Coronary artery (tissue), 2 donors: ENCODE data around the gene TOP2A.

Source experiments
- DNase-seq: peaks from one replicate; pipeline ENCODE4 v3.0.0-alpha.2; 2017; ENCODE audit warnings: low spot score
- H3K27ac ChIP-seq, 2 donors: fragments of 200-600 bp; sonication (generic); one replicate each; pipeline ENCODE4 v1.5.1; 2016 to 2019
- H3K4me3 ChIP-seq: fragments of 200-600 bp; sonication (generic); 2 replicates; pipeline ENCODE4 v1.5.1; 2016; ENCODE audit warnings: mild to moderate bottlenecking, moderate library complexity
- TF ChIP-seq, protein P1 (sequence below): fragments of 200-600 bp; sonication (generic); IDR thresholded peaks from one replicate; pipeline ENCODE4 v1.5.1; 2019; ENCODE audit warnings: antibody characterized with exemption

The TOP2A gene

GRCh38 chr17:40345994-40346764, 71.5 kb downstream of the TOP2A start:
- TF ChIP-seq, protein P1, sequence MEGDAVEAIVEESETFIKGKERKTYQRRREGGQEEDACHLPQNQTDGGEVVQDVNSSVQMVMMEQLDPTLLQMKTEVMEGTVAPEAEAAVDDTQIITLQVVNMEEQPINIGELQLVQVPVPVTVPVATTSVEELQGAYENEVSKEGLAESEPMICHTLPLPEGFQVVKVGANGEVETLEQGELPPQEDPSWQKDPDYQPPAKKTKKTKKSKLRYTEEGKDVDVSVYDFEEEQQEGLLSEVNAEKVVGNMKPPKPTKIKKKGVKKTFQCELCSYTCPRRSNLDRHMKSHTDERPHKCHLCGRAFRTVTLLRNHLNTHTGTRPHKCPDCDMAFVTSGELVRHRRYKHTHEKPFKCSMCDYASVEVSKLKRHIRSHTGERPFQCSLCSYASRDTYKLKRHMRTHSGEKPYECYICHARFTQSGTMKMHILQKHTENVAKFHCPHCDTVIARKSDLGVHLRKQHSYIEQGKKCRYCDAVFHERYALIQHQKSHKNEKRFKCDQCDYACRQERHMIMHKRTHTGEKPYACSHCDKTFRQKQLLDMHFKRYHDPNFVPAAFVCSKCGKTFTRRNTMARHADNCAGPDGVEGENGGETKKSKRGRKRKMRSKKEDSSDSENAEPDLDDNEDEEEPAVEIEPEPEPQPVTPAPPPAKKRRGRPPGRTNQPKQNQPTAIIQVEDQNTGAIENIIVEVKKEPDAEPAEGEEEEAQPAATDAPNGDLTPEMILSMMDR = no peak
- DNase-seq = no peak
- Histone ChIP-seq H3K27ac (peak overlapping the region; percentile 97 to 98), H3K4me3 (peak overlapping the region; percentile 98)

GRCh38 chr17:40345161-40345993, 72.3 kb downstream of the TOP2A start:
- no peak for DNase-seq
- Histone ChIP-seq H3K4me3 (peak overlapping the region; percentile 98), H3K27ac (peak overlapping the region; percentile 97 to 98)
- TF ChIP-seq, protein P1 = no peak

DNA sequence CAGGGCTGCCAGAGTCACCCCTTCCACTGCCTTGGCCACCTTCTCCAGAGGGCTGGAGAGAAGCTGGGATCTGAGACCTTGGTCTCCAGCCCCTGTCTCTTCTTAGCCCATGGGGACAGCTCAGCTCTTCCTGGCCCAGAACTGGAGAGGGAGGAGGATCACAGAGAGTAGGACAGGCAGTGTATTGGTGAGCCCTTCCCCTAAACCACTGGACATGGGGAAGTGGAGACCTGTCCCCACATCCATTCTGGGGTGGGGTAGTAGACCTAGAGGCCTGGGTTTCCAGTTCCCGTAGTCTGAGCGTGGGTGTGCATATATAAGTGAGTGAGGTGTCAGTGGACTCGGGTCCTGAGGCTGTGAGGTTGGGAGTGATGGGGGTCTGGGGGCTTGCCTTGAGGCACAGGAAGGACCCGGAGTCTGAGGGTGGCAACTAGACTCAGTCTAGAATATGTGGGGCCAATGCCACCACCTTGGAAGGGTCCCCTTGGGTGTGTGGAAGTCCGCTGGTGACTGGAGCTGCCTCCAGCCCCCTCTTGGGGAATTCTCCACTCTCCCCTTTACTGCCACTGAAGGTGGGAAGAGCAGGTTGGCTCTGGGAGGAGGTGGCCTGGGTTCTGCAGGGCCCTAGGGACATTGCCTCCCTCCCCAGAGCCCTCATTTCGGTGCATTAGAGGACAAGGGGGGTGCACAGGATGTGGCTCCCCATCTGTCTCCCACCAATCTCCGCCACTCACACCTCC, 73.1 kb downstream of the TOP2A start:
- TF ChIP-seq, protein P1 = no peak
- no peak for DNase-seq
- Histone ChIP-seq H3K4me3 (peak overlapping the region; percentile 98), H3K27ac (peak overlapping the region; percentile 97 to 98)

GRCh38 chr17:40343219-40344119, 74.2 kb downstream of the TOP2A start:
- H3K4me3 ChIP-seq = peak overlapping the region; percentile 98
- peak overlapping the region; percentile 97 to 98 for H3K27ac ChIP-seq
- no peak for DNase-seq
- TF ChIP-seq, protein P1 = no peak

GRCh38 chr17:40342504-40343218, 75.0 kb downstream of the TOP2A start:
- DNase-seq = no peak
- Histone ChIP-seq H3K27ac (peak overlapping the region; percentile 97 to 98), H3K4me3 (peak overlapping the region; percentile 98)
- TF ChIP-seq, protein P1 = no peak
